ENCODE measurements around the gene DERL3.

- no peak for TF ChIP-seq POLR2A (IDR thresholded peaks at IDR 0.05)
- peak in 1 of 12 donors; percentile 5 for TF ChIP-seq CTCF (IDR thresholded peaks at IDR 0.05)
Measured at GRCh38 chr22:23856721-23857605, 18.2 kb upstream of the DERL3 start.

Measured in heart left ventricle (tissue), 13 donors.